CD4-positive, alpha-beta T cell treated with Interleukin-17A for 4 hours (primary cell): ENCODE data around the gene SLC10A7.

Source experiments
- DNase-seq: peaks from one replicate; pipeline ENCODE4 v3.0.0-alpha.2; 2020; ENCODE audit warnings: mixed read lengths

Gene SLC10A7

GRCh38 chr4:146299607-146300006 is 222.1 kb downstream of the SLC10A7 start:
- DNase-seq: no peak

- no peak for DNase-seq
Measured at GRCh38 chr4:146294776-146295175, 227.0 kb downstream of the SLC10A7 start.

GRCh38 chr4:146292508-146292907 is 229.2 kb downstream of the SLC10A7 start:
- no peak for DNase-seq

- no peak for DNase-seq
Measured at GRCh38 chr4:146291313-146291712, 230.4 kb downstream of the SLC10A7 start.

GRCh38 chr4:146288193-146288592 is 233.5 kb downstream of the SLC10A7 start:
- no peak for DNase-seq

- DNase-seq: no peak
Measured at GRCh38 chr4:146285037-146285436, 236.7 kb downstream of the SLC10A7 start.

- no peak for DNase-seq
Measured at GRCh38 chr4:146283758-146284651, 237.7 kb downstream of the SLC10A7 start.

GRCh38 chr4:146282657-146283056 is 239.1 kb downstream of the SLC10A7 start:
- DNase-seq: no peak

GRCh38 chr4:146278986-146279385 is 242.8 kb downstream of the SLC10A7 start:
- DNase-seq: no peak

GRCh38 chr4:146275370-146275769 is 246.4 kb downstream of the SLC10A7 start:
- no peak for DNase-seq

GRCh38 chr4:146274774-146275173 is 247.0 kb downstream of the SLC10A7 start:
- DNase-seq: no peak

- no peak for DNase-seq
Measured at GRCh38 chr4:146273204-146273901, 248.4 kb downstream of the SLC10A7 start.

GRCh38 chr4:146271466-146271865 is 250.3 kb downstream of the SLC10A7 start:
- no peak for DNase-seq

GRCh38 chr4:146269228-146269653 is 252.5 kb downstream of the SLC10A7 start:
- DNase-seq: no peak

GRCh38 chr4:146267826-146268225 is 253.9 kb downstream of the SLC10A7 start:
- no peak for DNase-seq

- no peak for DNase-seq
Measured at GRCh38 chr4:146265950-146266490, 255.7 kb downstream of the SLC10A7 start.

GRCh38 chr4:146263793-146264192 is 257.9 kb downstream of the SLC10A7 start:
- DNase-seq: no peak

- DNase-seq: no peak
Measured at GRCh38 chr4:146261041-146261440, 260.7 kb downstream of the SLC10A7 start.

GRCh38 chr4:146260521-146260920 is 261.2 kb downstream of the SLC10A7 start:
- no peak for DNase-seq

GRCh38 chr4:146257511-146257910 is 264.2 kb downstream of the SLC10A7 start:
- no peak for DNase-seq

GRCh38 chr4:146256328-146256727 is 265.4 kb downstream of the SLC10A7 start:
- no peak for DNase-seq

- no peak for DNase-seq
Measured at GRCh38 chr4:146255874-146256273, 265.9 kb downstream of the SLC10A7 start.

- no peak for DNase-seq
Measured at GRCh38 chr4:146255463-146255862, 266.3 kb downstream of the SLC10A7 start.
